Measurements from ENCODE around the gene CEMIP. TPM values are rescaled to one million over a fixed set of nuclear protein-coding genes. Genes with fewer than 3 reads are reported as not detected.
A peak's percentile ranks its signal among the peaks of the same experiment; 100 is the strongest.

Gene CEMIP
- total RNA-seq = 408 and 1,053 TPM in 2 replicates

GRCh38 chr15:80778964-80779657, at the start of gene CEMIP:
TSS of gene CEMIP (plus strand) at chr15:80779370. CDS start at chr15:80873880, 94,510 bp downstream.

GRCh38 chr15:80989518-80990478, 210.6 kb downstream of the CEMIP start, which contains the start of gene MESD:
TSS of gene MESD (minus strand) at chr15:80989819. CDS start at chr15:80989791, 28 bp downstream.

GRCh38 chr15:81000624-81001151, 221.5 kb downstream of the CEMIP start, which contains the start of gene TLNRD1:
TSS of gene TLNRD1 (plus strand) at chr15:81000923. CDS start at chr15:81002272, 1,349 bp downstream.

Small RNA genes within 50 kb of the gene (small RNA-seq; reads per million reads assigned to genes)
- gene MIR4514 (not detected), gene MIR549A (15.8 reads per million, percentile 94 among the genes with 10 or more reads in this experiment)

Other genes starting within 250 kb of the CEMIP start
- 8.9 and 14.5 TPM in 2 replicates for gene ABHD17C, start 84.1 kb upstream of the CEMIP start, total RNA-seq
- 17.9 and 18.5 TPM in 2 replicates for gene MESD, start 210.4 kb downstream of the CEMIP start, total RNA-seq
- gene TLNRD1, start 221.6 kb downstream of the CEMIP start, total RNA-seq = 13.7 and 15.3 TPM in 2 replicates